ENCODE measurements around the gene NIT2.
"Not testable (repeated sequence)": the region's sequence is repeated elsewhere in the genome, so short reads cannot be mapped to it uniquely, and the experiment has no call there.

Gene NIT2

GRCh38 chr3:100310355-100310965 is 24.1 kb upstream of the NIT2 start:
- no peak for DNase-seq (ENCODE audit: insufficient read length, low spot score)
- FAIRE-seq, result no peak
- TF ChIP-seq CTCF (IDR thresholded peaks at IDR 0.05; ENCODE audit: insufficient read depth, missing control alignments), result no peak

GRCh38 chr3:100311011-100311410 is 23.5 kb upstream of the NIT2 start:
- TF ChIP-seq CTCF (IDR thresholded peaks at IDR 0.05; ENCODE audit: insufficient read depth, missing control alignments), result no peak
- FAIRE-seq (no peak), DNase-seq (ENCODE audit: insufficient read length, low spot score) (no peak)

GRCh38 chr3:100316641-100317069 is 17.9 kb upstream of the NIT2 start:
- FAIRE-seq (no peak), DNase-seq (ENCODE audit: insufficient read length, low spot score) (no peak)

GRCh38 chr3:100317912-100318311 is 16.6 kb upstream of the NIT2 start:
- DNase-seq (ENCODE audit: insufficient read length, low spot score), result no peak
- no peak for FAIRE-seq
- TF ChIP-seq CTCF (IDR thresholded peaks at IDR 0.05; ENCODE audit: insufficient read depth, missing control alignments), result no peak

More at GRCh38 chr3:100316641-100317069, 17.9 kb upstream of the NIT2 start:
- peak; percentile 72 for TF ChIP-seq CTCF (IDR thresholded peaks at IDR 0.05; ENCODE audit: insufficient read depth, missing control alignments)

GRCh38 chr3:100319951-100320350 is 14.6 kb upstream of the NIT2 start:
- DNase-seq (ENCODE audit: insufficient read length, low spot score) (no peak), FAIRE-seq (no peak)
- no peak for TF ChIP-seq CTCF (IDR thresholded peaks at IDR 0.05; ENCODE audit: insufficient read depth, missing control alignments)

GRCh38 chr3:100324044-100324443 is 10.5 kb upstream of the NIT2 start:
- TF ChIP-seq CTCF (IDR thresholded peaks at IDR 0.05; ENCODE audit: insufficient read depth, missing control alignments), result no peak
- FAIRE-seq (no peak), DNase-seq (ENCODE audit: insufficient read length, low spot score) (no peak)

- DNase-seq (ENCODE audit: insufficient read length, low spot score) (no peak), FAIRE-seq (no peak)
- no peak for TF ChIP-seq CTCF (IDR thresholded peaks at IDR 0.05; ENCODE audit: insufficient read depth, missing control alignments)
These were observed 8.7 kb upstream of the NIT2 start for GRCh38 chr3:100325827-100326226.

GRCh38 chr3:100327377-100327776 is 7.2 kb upstream of the NIT2 start:
- not testable (repeated sequence) for FAIRE-seq; DNase-seq (ENCODE audit: insufficient read length, low spot score)

All from D721Med (cell line).